ENCODE results near the gene SCD5. TPM values are rescaled to one million over a fixed set of nuclear protein-coding genes. Genes with fewer than 3 reads are reported as not detected.
"Not testable (repeated sequence)": the region's sequence is repeated elsewhere in the genome, so short reads cannot be mapped to it uniquely, and the experiment has no call there.

SCD5 gene
- total RNA-seq = 100 to 1,000 TPM in 1 of 2 donors, 10 to 100 TPM in 1; 24.0 to 122 TPM

- Histone ChIP-seq H3K4me3 (peak within 1 kb of the TSS; percentile 47 to 63), H3K9me3 (no peaks in the 10 kb centered on the region), H3K27ac (peak within 1 kb of the TSS; percentile 55 to 73), H3K4me1 (replicated peaks) (no peaks in the 10 kb centered on the region), H3K27me3 (replicated peaks; ENCODE audit: insufficient read depth) (no peaks in the 10 kb centered on the region), H3K36me3 (no peaks in the 10 kb centered on the region)
- peak; percentile 68 for DNase-seq (ENCODE audit: low spot score)
- 1% methylated on average over 58 of the region's 94 CpGs for WGBS
- intact Hi-C loops (cut with DNase I) = loop anchor here (2.0 kb wide), 1 partner anchor 336 kb away; no protein-coding TSS in a partner anchor
- TF ChIP-seq, protein P1, sequence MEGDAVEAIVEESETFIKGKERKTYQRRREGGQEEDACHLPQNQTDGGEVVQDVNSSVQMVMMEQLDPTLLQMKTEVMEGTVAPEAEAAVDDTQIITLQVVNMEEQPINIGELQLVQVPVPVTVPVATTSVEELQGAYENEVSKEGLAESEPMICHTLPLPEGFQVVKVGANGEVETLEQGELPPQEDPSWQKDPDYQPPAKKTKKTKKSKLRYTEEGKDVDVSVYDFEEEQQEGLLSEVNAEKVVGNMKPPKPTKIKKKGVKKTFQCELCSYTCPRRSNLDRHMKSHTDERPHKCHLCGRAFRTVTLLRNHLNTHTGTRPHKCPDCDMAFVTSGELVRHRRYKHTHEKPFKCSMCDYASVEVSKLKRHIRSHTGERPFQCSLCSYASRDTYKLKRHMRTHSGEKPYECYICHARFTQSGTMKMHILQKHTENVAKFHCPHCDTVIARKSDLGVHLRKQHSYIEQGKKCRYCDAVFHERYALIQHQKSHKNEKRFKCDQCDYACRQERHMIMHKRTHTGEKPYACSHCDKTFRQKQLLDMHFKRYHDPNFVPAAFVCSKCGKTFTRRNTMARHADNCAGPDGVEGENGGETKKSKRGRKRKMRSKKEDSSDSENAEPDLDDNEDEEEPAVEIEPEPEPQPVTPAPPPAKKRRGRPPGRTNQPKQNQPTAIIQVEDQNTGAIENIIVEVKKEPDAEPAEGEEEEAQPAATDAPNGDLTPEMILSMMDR (IDR thresholded peaks at IDR 0.05) = no peak
- TF ChIP-seq POLR2A (IDR thresholded peaks at IDR 0.05) (peak; percentile 18), POLR2AphosphoS5 (IDR thresholded peaks at IDR 0.05) (peak; percentile 31)
Measured at GRCh38 chr4:82798168-82799005, at the start of gene SCD5. Gene SCD5 (minus strand): TSS chr4:82798796. CDS start chr4:82798537, 259 bp downstream.

DNA sequence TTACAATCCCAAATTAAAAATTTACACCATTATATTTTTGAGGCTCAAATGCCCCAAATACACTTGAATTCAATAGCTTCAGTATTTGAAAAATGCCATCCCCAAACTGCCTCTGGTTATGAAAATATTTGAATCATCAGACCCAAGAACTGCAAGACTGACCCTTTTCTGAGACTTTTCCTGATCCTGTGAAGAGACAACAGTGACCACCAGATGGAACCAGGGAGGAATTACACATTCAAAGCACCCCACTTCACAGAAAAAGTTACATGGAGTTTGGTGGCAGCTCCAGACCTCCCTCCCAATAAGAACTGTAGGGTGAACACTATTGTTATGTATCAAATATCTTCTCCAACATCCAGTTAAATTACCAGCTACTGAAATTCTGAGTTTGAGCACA is 44.0 kb upstream of the SCD5 start:
- intact Hi-C loops (cut with DNase I) = no loop called here
- TF ChIP-seq POLR2A (IDR thresholded peaks at IDR 0.05) (no peak), POLR2AphosphoS5 (IDR thresholded peaks at IDR 0.05) (no peak)
- TF ChIP-seq, protein P1 (IDR thresholded peaks at IDR 0.05) = no peak
- H3K36me3 ChIP-seq = peaks cover 0 to 4% of the 10 kb centered on the region in 2 donors
- no peak for DNase-seq (ENCODE audit: low spot score)
- no peaks in the 10 kb centered on the region for H3K4me1 ChIP-seq (replicated peaks)
- H3K4me3 ChIP-seq = no peak overlapping the region
- H3K9me3 ChIP-seq = no peaks in the 10 kb centered on the region
- no peak overlapping the region for H3K27ac ChIP-seq
- no peaks in the 10 kb centered on the region for H3K27me3 ChIP-seq (replicated peaks; ENCODE audit: insufficient read depth)

- DNase-seq (ENCODE audit: low spot score) = no peak
- intact Hi-C loops (cut with DNase I) = no loop called here
- H3K9me3 ChIP-seq = no peaks in the 10 kb centered on the region
- WGBS = 57% methylated on average over 1 of the region's 1 CpG
- no peak overlapping the region for H3K4me3 ChIP-seq
- H3K4me1 ChIP-seq (replicated peaks) = no peaks in the 10 kb centered on the region
- TF ChIP-seq, protein P1 (IDR thresholded peaks at IDR 0.05) = no peak
- TF ChIP-seq POLR2AphosphoS5 (IDR thresholded peaks at IDR 0.05) = no peak
- TF ChIP-seq POLR2A (IDR thresholded peaks at IDR 0.05) = no peak
- H3K27me3 ChIP-seq (replicated peaks; ENCODE audit: insufficient read depth) = no peaks in the 10 kb centered on the region
- no peak overlapping the region for H3K27ac ChIP-seq
- peaks cover 0 to 4% of the 10 kb centered on the region in 2 donors for H3K36me3 ChIP-seq
Measured at GRCh38 chr4:82839624-82840023, 41.0 kb upstream of the SCD5 start.

GRCh38 chr4:82833696-82834313 is 35.2 kb upstream of the SCD5 start:
- TF ChIP-seq POLR2A (IDR thresholded peaks at IDR 0.05) = no peak
- no peak for TF ChIP-seq POLR2AphosphoS5 (IDR thresholded peaks at IDR 0.05)
- no peak overlapping the region for H3K4me3 ChIP-seq
- no peak for DNase-seq (ENCODE audit: low spot score)
- peaks cover 0 to 4% of the 10 kb centered on the region in 2 donors for H3K36me3 ChIP-seq
- H3K27ac ChIP-seq = peak overlapping the region in 1 of 2 donors; percentile 27
- WGBS = 41% methylated on average over 1 of the region's 1 CpG
- no peaks in the 10 kb centered on the region for H3K27me3 ChIP-seq (replicated peaks; ENCODE audit: insufficient read depth)
- intact Hi-C loops (cut with DNase I) = no loop called here
- no peaks in the 10 kb centered on the region for H3K4me1 ChIP-seq (replicated peaks)
- no peaks in the 10 kb centered on the region for H3K9me3 ChIP-seq

GRCh38 chr4:82833060-82833459 is 34.5 kb upstream of the SCD5 start:
- H3K36me3 ChIP-seq; DNase-seq (ENCODE audit: low spot score); H3K9me3 ChIP-seq; H3K27ac ChIP-seq; H3K4me1 ChIP-seq (replicated peaks); intact Hi-C loops (cut with DNase I); H3K27me3 ChIP-seq (replicated peaks; ENCODE audit: insufficient read depth); H3K4me3 ChIP-seq: not testable (repeated sequence)
- WGBS = 78% methylated on average over 4 of the region's 4 CpGs

Measured in prostate gland (tissue), 2 donors.